Activated T-helper 17 cell treated with anti-CD3 and anti-CD28 coated beads, Interleukin-2, amount 50 U/mL, for 72 hours (primary cell): ENCODE data around the gene TSPAN5. TPM values are rescaled to one million over a fixed set of nuclear protein-coding genes. Genes with fewer than 3 reads are reported as not detected.

Experiments
- ATAC-seq: fragments of 150-1000 bp; cut with Tn5 transposase; replicated peaks from 2 replicates; pipeline ENCODE4 v1.10.0; 2021; ENCODE audit warnings: mild to moderate bottlenecking, moderate library complexity
- H3K27ac Mint-ChIP-seq: one replicate; pipeline ENCODE4 v1.8.0; 2022; ENCODE audit warnings: mixed read lengths
- H3K27me3 Mint-ChIP-seq: one replicate; pipeline ENCODE4 v1.8.0; 2022; ENCODE audit warnings: mixed read lengths
- H3K36me3 Mint-ChIP-seq: one replicate; pipeline ENCODE4 v1.8.0; 2022; ENCODE audit warnings: low read depth, mild to moderate bottlenecking, mixed read lengths
- H3K4me1 Mint-ChIP-seq: one replicate; pipeline ENCODE4 v1.8.0; 2022; ENCODE audit warnings: mixed read lengths
- H3K4me3 Mint-ChIP-seq: one replicate; pipeline ENCODE4 v1.8.0; 2022; ENCODE audit warnings: mild to moderate bottlenecking, mixed read lengths
- H3K9me3 Mint-ChIP-seq: one replicate; pipeline ENCODE4 v1.8.0; 2022; ENCODE audit warnings: mixed read lengths
- total RNA-seq, 2 donors: library from RNA; stranded (reverse); gene quantifications; one replicate each; pipeline ENCODE4 v1.2.3, GENCODE V29; 2022

Gene TSPAN5
- total RNA-seq, 2 donors from 2014 or later, result 17.8 to 19.0 TPM

GRCh38 chr4:98611677-98612317 lies 46.6 kb downstream of the TSPAN5 start:
- Mint-ChIP-seq H3K4me1 (peaks cover 47% of the 10 kb centered on the region), H3K9me3 (no peaks in the 10 kb centered on the region), H3K27me3 (no peaks in the 10 kb centered on the region), H3K27ac (no peak overlapping the region), H3K4me3 (no peak overlapping the region), H3K36me3 (no peaks in the 10 kb centered on the region)
- ATAC-seq, result no peak

- Mint-ChIP-seq H3K4me3 (no peak overlapping the region), H3K27me3 (no peaks in the 10 kb centered on the region), H3K27ac (no peak overlapping the region), H3K4me1 (peaks cover 52% of the 10 kb centered on the region), H3K9me3 (no peaks in the 10 kb centered on the region), H3K36me3 (no peaks in the 10 kb centered on the region)
- ATAC-seq, result no peak
These were observed 47.3 kb downstream of the TSPAN5 start for GRCh38 chr4:98610926-98611676.

- H3K27me3 Mint-ChIP-seq, result no peaks in the 10 kb centered on the region
- no peak overlapping the region for H3K27ac Mint-ChIP-seq
- H3K36me3 Mint-ChIP-seq, result no peaks in the 10 kb centered on the region
- no peak overlapping the region for H3K4me3 Mint-ChIP-seq
- no peaks in the 10 kb centered on the region for H3K9me3 Mint-ChIP-seq
- peaks cover 47% of the 10 kb centered on the region for H3K4me1 Mint-ChIP-seq
- ATAC-seq, result no peak
These were observed 48.0 kb downstream of the TSPAN5 start for GRCh38 chr4:98610431-98610830.

- ATAC-seq, result no peak
- H3K36me3 Mint-ChIP-seq, result no peaks in the 10 kb centered on the region
- peaks cover 42% of the 10 kb centered on the region for H3K4me1 Mint-ChIP-seq
- H3K9me3 Mint-ChIP-seq, result no peaks in the 10 kb centered on the region
- H3K27me3 Mint-ChIP-seq, result no peaks in the 10 kb centered on the region
- no peak overlapping the region for H3K4me3 Mint-ChIP-seq
- no peak overlapping the region for H3K27ac Mint-ChIP-seq
These were observed 48.5 kb downstream of the TSPAN5 start for GRCh38 chr4:98609934-98610333.

- Mint-ChIP-seq H3K4me3 (peak overlapping the region; percentile 3), H3K9me3 (no peaks in the 10 kb centered on the region), H3K27me3 (no peaks in the 10 kb centered on the region), H3K4me1 (peaks cover 45% of the 10 kb centered on the region), H3K27ac (no peak overlapping the region), H3K36me3 (no peaks in the 10 kb centered on the region)
- no peak for ATAC-seq
These were observed 50.1 kb downstream of the TSPAN5 start for GRCh38 chr4:98608356-98608755.

- H3K4me1 Mint-ChIP-seq, result peaks cover 45% of the 10 kb centered on the region
- H3K4me3 Mint-ChIP-seq, result no peak overlapping the region
- no peak for ATAC-seq
- no peak overlapping the region for H3K27ac Mint-ChIP-seq
- H3K36me3 Mint-ChIP-seq, result peaks cover 1% of the 10 kb centered on the region
- no peaks in the 10 kb centered on the region for H3K9me3 Mint-ChIP-seq
- no peaks in the 10 kb centered on the region for H3K27me3 Mint-ChIP-seq
These were observed 51.5 kb downstream of the TSPAN5 start for GRCh38 chr4:98606894-98607293.

GRCh38 chr4:98605216-98605615 lies 53.2 kb downstream of the TSPAN5 start:
- H3K27ac Mint-ChIP-seq, result no peak overlapping the region
- no peaks in the 10 kb centered on the region for H3K27me3 Mint-ChIP-seq
- H3K4me1 Mint-ChIP-seq, result peaks cover 53% of the 10 kb centered on the region
- peaks cover 3% of the 10 kb centered on the region for H3K9me3 Mint-ChIP-seq
- peaks cover 8% of the 10 kb centered on the region for H3K36me3 Mint-ChIP-seq
- no peak for ATAC-seq
- no peak overlapping the region for H3K4me3 Mint-ChIP-seq

GRCh38 chr4:98604723-98605122 lies 53.7 kb downstream of the TSPAN5 start:
- H3K4me1 Mint-ChIP-seq, result peaks cover 53% of the 10 kb centered on the region
- H3K9me3 Mint-ChIP-seq, result peaks cover 3% of the 10 kb centered on the region
- no peaks in the 10 kb centered on the region for H3K27me3 Mint-ChIP-seq
- H3K36me3 Mint-ChIP-seq, result peaks cover 8% of the 10 kb centered on the region
- peak overlapping the region; percentile 80 for H3K27ac Mint-ChIP-seq
- no peak for ATAC-seq
- peak overlapping the region; percentile 65 for H3K4me3 Mint-ChIP-seq

- Mint-ChIP-seq H3K36me3 (peaks cover 8% of the 10 kb centered on the region), H3K9me3 (peaks cover 3% of the 10 kb centered on the region), H3K4me1 (peaks cover 52% of the 10 kb centered on the region), H3K27ac (peak overlapping the region; percentile 80), H3K27me3 (no peaks in the 10 kb centered on the region), H3K4me3 (peak overlapping the region; percentile 65)
- peak; percentile 65 for ATAC-seq
These were observed 54.5 kb downstream of the TSPAN5 start for GRCh38 chr4:98603683-98604521.

GRCh38 chr4:98602270-98602669 lies 56.1 kb downstream of the TSPAN5 start:
- Mint-ChIP-seq H3K27me3 (no peaks in the 10 kb centered on the region), H3K9me3 (peaks cover 3% of the 10 kb centered on the region), H3K4me3 (peak overlapping the region; percentile 65), H3K4me1 (peaks cover 47% of the 10 kb centered on the region), H3K27ac (peak overlapping the region; percentile 80), H3K36me3 (peaks cover 8% of the 10 kb centered on the region)
- peak; percentile 65 for ATAC-seq

- peaks cover 3% of the 10 kb centered on the region for H3K9me3 Mint-ChIP-seq
- peak overlapping the region; percentile 65 for H3K4me3 Mint-ChIP-seq
- H3K27ac Mint-ChIP-seq, result peak overlapping the region; percentile 80
- ATAC-seq, result peak; percentile 75
- H3K4me1 Mint-ChIP-seq, result peaks cover 47% of the 10 kb centered on the region
- no peaks in the 10 kb centered on the region for H3K27me3 Mint-ChIP-seq
- peaks cover 8% of the 10 kb centered on the region for H3K36me3 Mint-ChIP-seq
These were observed 56.7 kb downstream of the TSPAN5 start for GRCh38 chr4:98601708-98602107.

GRCh38 chr4:98599617-98600205 lies 58.7 kb downstream of the TSPAN5 start:
- H3K4me1 Mint-ChIP-seq, result peaks cover 42% of the 10 kb centered on the region
- H3K27ac Mint-ChIP-seq, result no peak overlapping the region
- ATAC-seq, result no peak
- no peak overlapping the region for H3K4me3 Mint-ChIP-seq
- H3K9me3 Mint-ChIP-seq, result peaks cover 3% of the 10 kb centered on the region
- no peaks in the 10 kb centered on the region for H3K27me3 Mint-ChIP-seq
- peaks cover 8% of the 10 kb centered on the region for H3K36me3 Mint-ChIP-seq

- Mint-ChIP-seq H3K4me3 (no peak overlapping the region), H3K9me3 (no peaks in the 10 kb centered on the region), H3K36me3 (no peaks in the 10 kb centered on the region), H3K27ac (no peak overlapping the region), H3K27me3 (no peaks in the 10 kb centered on the region), H3K4me1 (peaks cover 7% of the 10 kb centered on the region)
- ATAC-seq, result no peak
These were observed 71.5 kb downstream of the TSPAN5 start for GRCh38 chr4:98586962-98587354.

GRCh38 chr4:98586291-98586961 lies 72.0 kb downstream of the TSPAN5 start:
- H3K4me1 Mint-ChIP-seq, result peaks cover 9% of the 10 kb centered on the region
- H3K4me3 Mint-ChIP-seq, result no peak overlapping the region
- H3K9me3 Mint-ChIP-seq, result no peaks in the 10 kb centered on the region
- H3K27ac Mint-ChIP-seq, result no peak overlapping the region
- no peaks in the 10 kb centered on the region for H3K36me3 Mint-ChIP-seq
- no peak for ATAC-seq
- no peaks in the 10 kb centered on the region for H3K27me3 Mint-ChIP-seq
